HepG2 (cell line): Measurements from ENCODE around the gene AXIN2. TPM values are rescaled to one million over a fixed set of nuclear protein-coding genes. Genes with fewer than 3 reads are reported as not detected.

ENCODE experiments used
- ATAC-seq: fragments of 200-7000 bp; cut with Tn5 transposase; 3 replicates; pipeline ENCODE4 v1.9.1; 2020; ENCODE audit warnings: mild to moderate bottlenecking, moderate library complexity
- BruUV-seq: library from RNA; stranded (reverse); fragments of 400-500 nt; replicated peaks from 2 replicates; lab custom pipeline; 2021; lab: Mats Ljungman, UMichigan
- CTCF ChIA-PET: fragments of 300-600 bp; formaldehyde crosslinking; extraction: SDS; loops from one replicate; lab custom pipeline; 2021; ENCODE audit warnings: low total read pairs, inconsistent platforms, low intra/inter-chr PET ratio; lab: Yijun Ruan, JAX
- POLR2A ChIA-PET: fragments of 350-600 bp; sonication (Branson Sonifier 250); formaldehyde crosslinking; loops from one replicate; lab custom pipeline; 2020; ENCODE audit warnings: antibody characterized with exemption, inconsistent platforms; lab: Yijun Ruan, JAX
- DNase-seq: peaks from one replicate; pipeline ENCODE4 v3.0.0-alpha.2; 2015; ENCODE audit warnings: low spot score
- FAIRE-seq: peaks from 3 replicates; lab custom pipeline; 2011; peaks lifted over from hg19 to GRCh38; lab: Jason Lieb, UNC
- H2AFZ ChIP-seq: one replicate; pipeline ENCODE4 v1.6.1; 2011; ENCODE audit warnings: low read length, inconsistent platforms
- H3K27ac ChIP-seq: fragments of 300-600 bp; 3 replicates; pipeline ENCODE4 v1.8.0; 2011; ENCODE audit warnings: mixed run types, mild to moderate bottlenecking, mixed read lengths, low read length, inconsistent platforms; ENCODE audit not compliant: insufficient read depth; ENCODE audit errors: extremely low read length
- H3K27me3 ChIP-seq, 2 experiments: fragments of 200-600 bp in 1 of 2; 2 replicates in 1 of 2; 3 replicates in 1 of 2; pipeline versions ENCODE4 v1.6.0 to v1.8.0; 2011; ENCODE audit warnings: low read length in 2 of 2, mild to moderate bottlenecking in 2 of 2, moderate library complexity in 2 of 2, inconsistent platforms in 1 of 2; ENCODE audit not compliant: insufficient read depth in 2 of 2, control insufficient read depth in 1 of 2
- H3K36me3 ChIP-seq, 2 experiments: fragments of 200-600 bp in 1 of 2; replicated peaks in 1 of 2; 2 replicates in 1 of 2; 3 replicates in 1 of 2; pipeline versions ENCODE4 v1.5.1 to v1.8.0; 2011; ENCODE audit warnings: low read length in 2 of 2, inconsistent platforms in 1 of 2; ENCODE audit not compliant: insufficient read depth in 2 of 2, control insufficient read depth in 1 of 2
- H3K4me1 ChIP-seq: 2 replicates; pipeline ENCODE4 v1.5.1; 2012; ENCODE audit warnings: low read length, inconsistent platforms; ENCODE audit not compliant: insufficient read depth
- H3K4me2 ChIP-seq: 2 replicates; pipeline ENCODE4 v1.6.0; 2011; ENCODE audit warnings: low read depth, low read length, inconsistent platforms
- H3K4me3 ChIP-seq, 3 experiments: fragments of 200-600 bp in 1 of 3; sonication (generic), shearing (Covaris generic) in 1 of 3; replicated peaks in 1 of 3; 2 replicates each; pipeline ENCODE4 v1.5.1; 2011 to 2016; ENCODE audit warnings: low read length in 3 of 3, inconsistent platforms in 2 of 3, low read depth in 2 of 3, mild to moderate bottlenecking in 2 of 3, control low read depth in 1 of 3, mixed read lengths in 1 of 3; ENCODE audit not compliant: insufficient read depth in 1 of 3
- H3K79me2 ChIP-seq: one replicate; pipeline ENCODE4 v1.6.1; 2011; ENCODE audit warnings: low read length, inconsistent platforms; ENCODE audit not compliant: insufficient read depth
- H3K9ac ChIP-seq: 2 replicates; pipeline ENCODE4 v1.6.0; 2011; ENCODE audit warnings: mild to moderate bottlenecking, low read depth, low read length, inconsistent platforms; ENCODE audit not compliant: insufficient read depth
- H3K9me3 ChIP-seq: 2 replicates; pipeline ENCODE4 v1.5.1; 2012; ENCODE audit warnings: mild to moderate bottlenecking, low read length
- H4K20me1 ChIP-seq: 2 replicates; pipeline ENCODE4 v1.6.0; 2011; ENCODE audit warnings: inconsistent platforms, mild to moderate bottlenecking, low read length, moderate library complexity; ENCODE audit not compliant: insufficient read depth
- RFX1 ChIP-seq: fragments of 450-650 bp; IDR thresholded peaks from 2 replicates; pipeline ENCODE4 v1.6.1; 2017
- RFXAP ChIP-seq: sonication (generic); formaldehyde crosslinking; IDR thresholded peaks from 2 replicates; pipeline ENCODE4 v1.4.0; 2020; ENCODE audit warnings: missing genetic modification reagents, borderline replicate concordance
- ZBTB38 ChIP-seq: sonication (generic); formaldehyde crosslinking; IDR thresholded peaks from 2 replicates; pipeline ENCODE4 v1.5.1; 2020; ENCODE audit warnings: mild to moderate bottlenecking, missing genetic modification reagents
- ZNF362 ChIP-seq: sonication (generic); formaldehyde crosslinking; IDR thresholded peaks from 2 replicates; pipeline ENCODE4 v1.4.0; 2020; ENCODE audit warnings: missing genetic modification reagents, mild to moderate bottlenecking, borderline replicate concordance
- WGBS: methylation state at CpG from one replicate; pipeline ENCODE4 v1.1.6; 2017; ENCODE audit warnings: low lambda C conversion rate; 5-methylcytosine and 5-hydroxymethylcytosine counted together
- in situ Hi-C: cut with HindIII; loops from 2 replicates; pipeline ENCODE4 v1.10.0; 2017; ENCODE audit warnings: low pct_unique_long_range_greater_than_20kb; ENCODE audit not compliant: extremely low pct_ligation_motif_present
- intact Hi-C: fragments of 100-400 bp; cut with micrococcal nuclease; formaldehyde crosslinking; loops from one replicate; pipeline ENCODE4 v1.10.0; 2022; ENCODE audit not compliant: unreplicated experiment
- polyA plus RNA-seq, 8 experiments: library from polyadenylated mRNA; depleted of rRNA in 3 of 8; stranded (reverse) in 7 of 8; unstranded in 1 of 8; fragments of >200 nt; fragmentation: Illumina TruSeq in 4 of 8; extraction: Trizol in 4 of 8; gene quantifications; 2 replicates each; pipeline versions ENCODE4 v1.2.1 to v1.2.3, GENCODE V29; 2011 to 2016; ENCODE audit warnings: low read depth in 4 of 8, missing spikeins in 1 of 8, mixed read lengths in 1 of 8; ENCODE audit not compliant: insufficient read depth in 1 of 8
- total RNA-seq, 5 experiments: library from RNA; depleted of rRNA; stranded (reverse); fragments of >200 nt; fragmentation: Illumina TruSeq; extraction: Trizol; gene quantifications; 2 replicates each; pipeline ENCODE4 v1.2.3, GENCODE V29; 2016; ENCODE audit warnings: low read depth in 1 of 5

Gene AXIN2
- total and polyA plus RNA-seq, 2 of the 13 experiments (the other 11 are each of a cell fraction or from before 2014, with no cell fraction given), result 58.6 to 63.4 TPM

- H3K9me3 ChIP-seq, result no peaks in the 10 kb centered on the region
- H2AFZ ChIP-seq, result no peak overlapping the region
- H4K20me1 ChIP-seq, result peaks cover 8% of the 10 kb centered on the region; the same call in 1 of the 2 replicates
- 47% methylated on average over 1 of the region's 1 CpG for WGBS
- 0 out of 2 replicates have a peak, but pooled peaks have one; percentile 17 for TF ChIP-seq ZNF362 (CRISPR knock-in tag)
- no peak for TF ChIP-seq RFX1
- POLR2A ChIA-PET, result no interaction called here
- no peak overlapping the region for H3K4me2 ChIP-seq
- CTCF ChIA-PET, result no interaction called here
- H3K4me1 ChIP-seq, result peaks cover 52% of the 10 kb centered on the region
- H3K36me3 ChIP-seq, result no peaks in the 10 kb centered on the region
- no peak overlapping the region for H3K9ac ChIP-seq
- H3K27ac ChIP-seq, result no peak overlapping the region
- DNase-seq, result no peak
- ATAC-seq, result no peak
- intact Hi-C loops (no loop called here), in situ Hi-C loops (no loop called here)
- no peak for FAIRE-seq
- H3K79me2 ChIP-seq, result no peaks in the 10 kb centered on the region
- BruUV-seq, result no TSS peak
- no peaks in the 10 kb centered on the region for H3K27me3 ChIP-seq
- H3K4me3 ChIP-seq, result no peak overlapping the region
Observed at GRCh38 chr17:65523411-65523810, 38.0 kb downstream of the AXIN2 start.

GRCh38 chr17:65522751-65523404 is 38.6 kb downstream of the AXIN2 start:
- POLR2A ChIA-PET, result no interaction called here
- 90% methylated on average over 14 of the region's 14 CpGs for WGBS
- peak; percentile 8 for ATAC-seq

More at GRCh38 chr17:65522751-65523404, 38.6 kb downstream of the AXIN2 start:
- FAIRE-seq (no peak), DNase-seq (no peak)
- no peak overlapping the region for H3K9ac ChIP-seq
- peaks cover 2% of the 10 kb centered on the region; the same call in 1 of the 2 replicates for H4K20me1 ChIP-seq
- no TSS peak for BruUV-seq
- no peak overlapping the region for H3K27ac ChIP-seq
- TF ChIP-seq RFXAP (CRISPR knock-in tag) (no peak), ZBTB38 (0 out of 2 replicates have a peak, but pooled peaks have one; percentile 33)
- H3K4me2 ChIP-seq, result no peak overlapping the region
- no peaks in the 10 kb centered on the region for H3K36me3 ChIP-seq
- intact Hi-C loops (no loop called here), in situ Hi-C loops (no loop called here)
- no peaks in the 10 kb centered on the region for H3K27me3 ChIP-seq
- no peak overlapping the region for H3K4me3 ChIP-seq
- CTCF ChIA-PET, result no interaction called here
- H3K9me3 ChIP-seq, result no peaks in the 10 kb centered on the region
- H3K4me1 ChIP-seq, result peaks cover 46% of the 10 kb centered on the region
- H3K79me2 ChIP-seq, result no peaks in the 10 kb centered on the region
- no peak overlapping the region for H2AFZ ChIP-seq
